ENCODE data around the gene GVQW3.

Gene GVQW3

DNA sequence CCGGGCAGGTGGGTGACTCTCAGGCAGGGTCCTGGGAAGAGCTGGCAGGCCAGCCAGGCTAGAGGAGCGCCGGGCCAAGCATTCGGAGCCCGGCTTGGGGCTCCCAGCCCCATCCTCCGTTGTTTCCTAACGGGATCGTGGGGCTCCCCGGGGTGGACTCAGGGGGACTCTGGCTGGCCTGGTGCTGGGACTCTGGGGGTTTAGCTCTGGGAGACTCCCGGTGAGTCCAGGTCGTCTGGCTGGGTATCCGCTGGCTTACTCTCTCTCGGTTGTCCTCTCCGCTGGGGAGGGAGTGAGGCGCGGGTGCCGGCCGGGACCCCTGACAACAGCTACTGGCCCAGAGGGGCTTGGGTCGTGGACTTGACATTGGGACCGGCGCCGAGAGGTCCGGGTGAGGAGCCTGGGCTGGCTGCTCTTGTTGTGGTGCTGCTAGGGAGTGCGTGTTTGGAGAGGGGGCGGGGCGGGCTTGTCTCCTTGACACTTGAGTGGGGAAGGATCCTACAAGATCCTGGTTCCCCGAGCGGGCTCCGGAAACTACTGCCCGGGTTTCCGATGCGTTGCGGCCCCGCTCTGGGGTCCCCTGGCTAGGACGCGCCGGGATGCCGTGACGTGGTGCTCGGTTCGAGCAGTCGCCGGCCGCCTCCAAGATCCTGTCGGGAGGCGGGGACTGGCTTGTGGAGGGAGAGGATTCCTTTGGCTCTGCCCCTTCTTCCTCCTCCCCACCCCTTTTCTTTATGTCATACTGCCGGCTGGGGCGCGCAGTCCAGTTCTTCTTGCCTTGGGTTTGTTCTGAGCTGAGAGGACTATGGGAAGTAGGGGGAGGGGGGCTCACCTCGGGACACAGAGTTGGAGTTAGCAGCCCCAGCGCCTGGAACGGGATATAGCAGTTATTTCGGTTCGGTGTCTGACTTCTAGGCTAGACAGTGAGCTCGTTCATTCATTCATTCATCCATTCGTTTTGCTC is 64.3 kb downstream of the GVQW3 start:
- DNase-seq (ENCODE audit: low spot score) = peak; percentile 41

DNA sequence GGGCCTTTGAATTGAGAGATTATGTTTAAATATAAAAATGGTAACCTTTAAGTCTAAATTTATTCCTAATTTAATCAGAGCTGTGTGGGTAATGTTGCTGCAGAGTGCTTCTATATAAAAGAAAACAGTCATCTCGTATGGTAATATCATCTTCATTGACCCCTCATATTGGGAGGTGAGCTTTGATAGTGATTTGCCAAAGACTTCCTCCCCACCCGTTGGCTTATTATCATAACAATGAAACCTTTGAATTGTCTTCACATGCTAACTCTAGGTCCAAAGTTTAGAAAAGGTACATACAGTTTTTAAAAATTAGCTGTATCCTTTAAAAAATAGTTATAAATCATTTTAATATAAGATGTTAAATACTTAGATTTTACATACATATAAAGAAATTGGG is 67.4 kb downstream of the GVQW3 start:
- DNase-seq (ENCODE audit: low spot score) = no peak

DNA sequence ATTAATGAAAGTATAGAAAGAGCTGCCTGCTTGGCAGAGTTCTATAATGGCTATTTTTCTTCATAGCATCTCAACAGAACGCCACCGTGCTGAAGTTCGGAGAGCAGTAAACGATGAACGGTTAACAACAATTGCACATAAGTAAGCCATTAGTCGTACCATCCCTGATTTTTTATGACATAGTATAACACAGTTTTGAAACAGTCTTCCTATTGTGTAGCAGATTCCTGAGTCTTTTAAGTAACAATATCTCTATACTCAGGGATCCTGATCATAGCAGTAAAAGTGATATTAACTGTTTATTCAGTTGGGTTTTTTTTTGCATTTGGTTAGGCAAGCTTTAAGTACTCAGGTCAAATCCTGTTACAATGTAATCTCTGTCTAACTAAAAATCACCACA is 72.1 kb downstream of the GVQW3 start:
- no peak for DNase-seq (ENCODE audit: low spot score)

DNA sequence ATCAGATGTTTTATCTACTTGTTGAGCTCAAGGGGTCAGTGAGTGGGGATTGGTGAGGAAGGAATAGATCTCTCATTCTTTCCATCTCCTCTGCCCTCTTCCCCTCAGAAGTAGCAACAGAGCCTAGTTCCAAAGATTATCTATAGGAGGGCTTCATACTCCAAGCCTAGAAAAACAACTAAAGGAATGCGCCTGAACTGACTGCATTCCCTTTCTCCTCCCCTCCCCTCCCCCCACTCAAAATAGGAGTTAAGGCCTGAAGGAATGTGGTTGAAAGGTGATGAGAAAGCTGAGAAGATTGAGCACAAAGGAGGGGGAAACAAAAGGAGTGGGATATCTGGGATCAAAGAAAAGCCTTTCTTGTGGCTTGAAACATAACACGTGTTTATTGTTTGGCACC is 74.2 kb downstream of the GVQW3 start:
- no peak for DNase-seq (ENCODE audit: low spot score)

DNA sequence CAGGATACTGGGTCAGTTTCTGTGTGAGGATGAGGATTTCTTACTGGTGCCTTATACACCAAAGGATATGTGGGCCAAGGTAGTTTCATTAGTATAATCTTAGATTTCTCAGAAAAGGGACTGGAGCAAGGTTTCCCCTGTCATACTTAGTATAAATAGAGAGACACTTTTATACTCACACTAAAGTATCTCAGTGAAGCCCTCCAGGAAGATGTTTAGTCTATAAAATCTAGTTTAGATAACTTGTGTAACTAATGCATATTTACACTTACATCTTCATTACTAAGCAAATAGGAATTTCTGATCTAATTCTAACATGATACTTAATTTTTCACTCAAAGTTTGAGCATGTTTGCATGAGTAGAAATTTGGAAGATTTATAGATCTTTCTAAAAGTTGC is 74.8 kb downstream of the GVQW3 start:
- DNase-seq (ENCODE audit: low spot score) = no peak

DNA sequence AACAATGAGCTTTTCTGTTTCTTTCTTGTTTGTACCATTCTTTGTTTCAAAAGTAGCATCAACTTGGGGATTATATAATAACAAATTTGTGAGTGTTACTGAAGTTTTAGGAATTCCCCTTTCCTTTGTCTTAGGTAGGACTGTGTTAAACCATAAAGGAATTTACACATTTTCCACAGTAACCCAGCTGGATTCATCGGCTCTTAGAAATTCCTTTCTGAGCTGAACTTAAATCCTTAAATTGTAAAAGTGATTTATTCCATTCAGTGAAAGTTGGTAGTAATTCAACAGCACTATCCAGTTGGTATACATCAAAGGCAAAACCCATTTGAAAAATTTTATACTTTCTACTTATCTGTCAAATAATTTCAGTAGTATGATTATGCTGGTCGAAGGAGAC is 75.4 kb downstream of the GVQW3 start:
- DNase-seq (ENCODE audit: low spot score) = no peak

Measured in HuH-7.5 (cell line).